Neuronal stem cell (in vitro differentiated cells): ENCODE data around the gene AJUBA. TPM values are rescaled to one million over a fixed set of nuclear protein-coding genes. Genes with fewer than 3 reads are reported as not detected.

ENCODE experiments used
- DNase-seq: peaks from one replicate; pipeline ENCODE4 v3.0.0-alpha.2; 2013; ENCODE audit warnings: low spot score
- H2AFZ ChIP-seq: one replicate; pipeline ENCODE4 v1.6.1; 2013; ENCODE audit warnings: mild to moderate bottlenecking, low read length, inconsistent platforms
- H2AK5ac ChIP-seq: 2 replicates; pipeline ENCODE4 v1.6.1; 2013; ENCODE audit warnings: low read depth, mild to moderate bottlenecking, inconsistent platforms, low read length, moderate library complexity, mixed read lengths
- H2BK120ac ChIP-seq: 2 replicates; pipeline ENCODE4 v1.6.1; 2013; ENCODE audit warnings: low read depth, mild to moderate bottlenecking, inconsistent platforms, low read length, moderate library complexity, mixed read lengths
- H2BK12ac ChIP-seq: one replicate; pipeline ENCODE4 v1.6.1; 2013; ENCODE audit warnings: low read length, inconsistent platforms
- H2BK15ac ChIP-seq: 2 replicates; pipeline ENCODE4 v1.6.1; 2013; ENCODE audit warnings: mild to moderate bottlenecking, low read length, inconsistent platforms, mixed read lengths
- H2BK5ac ChIP-seq: one replicate; pipeline ENCODE4 v1.6.1; 2013; ENCODE audit warnings: inconsistent platforms, mild to moderate bottlenecking, low read length, moderate library complexity
- H3K14ac ChIP-seq: one replicate; pipeline ENCODE4 v1.6.1; 2013; ENCODE audit warnings: low read length, inconsistent platforms
- H3K18ac ChIP-seq: 2 replicates; pipeline ENCODE4 v1.6.1; 2013; ENCODE audit warnings: low read length, inconsistent platforms
- H3K23ac ChIP-seq: 2 replicates; pipeline ENCODE4 v1.6.1; 2013; ENCODE audit warnings: low read depth, mild to moderate bottlenecking, mixed read lengths, low read length, inconsistent platforms; ENCODE audit not compliant: poor library complexity
- H3K27ac ChIP-seq: replicated peaks from 3 replicates; pipeline ENCODE4 v1.5.1; 2013; ENCODE audit warnings: low read length, inconsistent platforms
- H3K27me3 ChIP-seq, 3 experiments: 2 replicates each; pipeline ENCODE4 v1.6.1; 2013; ENCODE audit warnings: low read length in 3 of 3, mild to moderate bottlenecking in 2 of 3, inconsistent platforms in 1 of 3, low read depth in 1 of 3, mixed read lengths in 1 of 3, moderate library complexity in 1 of 3; ENCODE audit not compliant: control insufficient read depth in 3 of 3, insufficient read depth in 3 of 3
- H3K36me3 ChIP-seq, 2 donors: replicated peaks in 1 of 2; 2 replicates each; pipeline ENCODE4 v1.6.1; 2013; ENCODE audit warnings: low read length in 2 of 2; ENCODE audit not compliant: control insufficient read depth in 2 of 2, insufficient read depth in 2 of 2
- H3K4ac ChIP-seq: 2 replicates; pipeline ENCODE4 v1.6.1; 2013; ENCODE audit warnings: inconsistent platforms, mild to moderate bottlenecking, low read length, moderate library complexity
- H3K4me1 ChIP-seq, 2 donors: 1 replicate in 1 of 2; 2 replicates in 1 of 2; pipeline ENCODE4 v1.6.1; 2013; ENCODE audit warnings: low read length in 2 of 2, low read depth in 1 of 2; ENCODE audit not compliant: control insufficient read depth in 2 of 2, insufficient read depth in 1 of 2
- H3K4me2 ChIP-seq: one replicate; pipeline ENCODE4 v1.6.1; 2013; ENCODE audit warnings: mild to moderate bottlenecking, low read length, inconsistent platforms; ENCODE audit not compliant: insufficient read depth, poor library complexity, severe bottlenecking
- H3K4me3 ChIP-seq, 2 donors: 2 replicates each; pipeline ENCODE4 v1.5.1; 2013; ENCODE audit warnings: low read length in 2 of 2, mild to moderate bottlenecking in 2 of 2, inconsistent platforms in 1 of 2, moderate library complexity in 1 of 2
- H3K79me1 ChIP-seq: one replicate; pipeline ENCODE4 v1.6.1; 2013; ENCODE audit warnings: low read depth, mild to moderate bottlenecking, inconsistent platforms, low read length, moderate library complexity
- H3K9ac ChIP-seq: one replicate; pipeline ENCODE4 v1.6.1; 2013; ENCODE audit warnings: mild to moderate bottlenecking, low read depth, low read length, inconsistent platforms; ENCODE audit not compliant: poor library complexity
- H3K9me3 ChIP-seq, 2 donors: replicated peaks in 1 of 2; 2 replicates each; pipeline versions ENCODE3 to v1.6.1; 2013; ENCODE audit warnings: low read length in 2 of 2, mild to moderate bottlenecking in 2 of 2, inconsistent platforms in 1 of 2, low read depth in 1 of 2, mixed read lengths in 1 of 2, moderate library complexity in 1 of 2; ENCODE audit not compliant: control insufficient read depth in 2 of 2, insufficient read depth in 1 of 2
- H4K8ac ChIP-seq: one replicate; pipeline ENCODE4 v1.6.1; 2013; ENCODE audit warnings: low read depth, mild to moderate bottlenecking, inconsistent platforms, low read length, moderate library complexity
- H4K91ac ChIP-seq: one replicate; pipeline ENCODE4 v1.6.1; 2013; ENCODE audit warnings: low read length, low read depth, mild to moderate bottlenecking, inconsistent platforms; ENCODE audit not compliant: poor library complexity
- WGBS, 2 donors: extraction: QIAGEN DNeasy Blood & Tissue Kit; methylation state at CpG; one replicate each; pipeline ENCODE4 v1.1.7; 2013; ENCODE audit warnings: missing lambda C conversion rate in 2 of 2, mixed read lengths in 1 of 2; ENCODE audit not compliant: insufficient read length in 2 of 2, insufficient replicate concordance in 1 of 2; ENCODE audit errors: extremely low coverage in 2 of 2; 5-methylcytosine and 5-hydroxymethylcytosine counted together
- polyA plus RNA-seq, 2 experiments: library from polyadenylated mRNA; stranded (reverse); fragments of 200-250 nt; gene quantifications; one replicate each; pipeline ENCODE4 v1.2.3, GENCODE V29; 2013

The AJUBA gene
- 63.6 TPM for polyA plus RNA-seq (2013, experiment 1 of 2)
- polyA plus RNA-seq (2013, experiment 2 of 2) = 64.1 TPM

DNA sequence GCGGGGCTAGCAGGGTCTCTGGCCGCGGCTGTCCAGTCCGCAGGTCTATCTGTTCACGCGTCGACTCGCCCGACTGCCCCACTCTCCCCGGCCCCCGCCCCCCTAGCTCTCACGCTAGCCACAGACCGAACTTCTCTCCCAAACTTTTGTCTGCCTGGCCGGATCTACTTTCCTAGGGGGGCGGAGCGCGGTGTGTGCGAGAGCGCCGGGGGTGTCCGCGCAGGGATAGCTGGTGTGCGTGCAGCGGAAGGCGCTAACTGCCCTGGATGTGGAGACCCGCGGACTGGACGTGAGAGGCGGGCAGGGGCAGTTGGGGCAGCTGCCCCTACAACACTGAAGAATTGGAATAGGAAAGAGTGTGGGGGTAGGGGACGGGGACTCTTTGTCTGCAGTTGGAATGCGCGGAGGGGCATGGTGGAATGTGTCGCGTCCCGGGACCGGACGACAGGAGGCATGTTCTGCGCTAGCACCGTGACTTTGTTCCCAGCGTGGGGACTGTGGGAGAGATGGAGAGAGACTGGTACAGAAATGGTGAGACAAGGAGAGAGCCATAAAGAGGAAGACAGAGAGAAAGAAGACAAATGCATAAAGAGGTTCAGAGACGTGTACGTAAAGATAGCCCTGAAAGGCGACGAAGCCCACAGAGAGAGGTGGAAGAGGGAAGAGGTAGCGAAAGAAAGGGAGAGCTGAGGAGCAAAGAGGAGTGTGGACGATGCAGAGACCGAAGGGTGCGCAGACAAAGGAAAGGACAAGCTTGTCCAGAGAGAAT is at the start of gene AJUBA:
AJUBA (minus strand) TSS at position 75 of the 769 bp plus-strand sequence. CDS start 285 bp downstream, outside the sequence.
- Histone ChIP-seq H3K4me1 (peaks cover 15 to 24% of the 10 kb centered on the region in 2 donors), H3K27me3 (no peaks in the 10 kb centered on the region), H3K4ac (peak within 1 kb of the TSS; percentile 86), H3K9me3 (peaks cover 0 to 2% of the 10 kb centered on the region in 2 donors), H3K4me2 (peak within 1 kb of the TSS; percentile 69), H3K4me3 (peak within 1 kb of the TSS; percentile 77 to 93), H3K36me3 (peaks cover 9 to 36% of the 10 kb centered on the region in 2 donors), H2BK12ac (no peak within 1 kb of the TSS), H3K18ac (peak within 1 kb of the TSS; percentile 99), H4K8ac (no peak within 1 kb of the TSS), H2BK5ac (peak within 1 kb of the TSS; percentile 97), H3K27ac (peak within 1 kb of the TSS; percentile 94), H2BK15ac (peak within 1 kb of the TSS; percentile 34), H2AK5ac (peak within 1 kb of the TSS; percentile 93), H4K91ac (peak within 1 kb of the TSS; percentile 59), H3K9ac (peak within 1 kb of the TSS; percentile 98), H3K79me1 (peaks cover 12% of the 10 kb centered on the region), H3K14ac (peak within 1 kb of the TSS; percentile 91), H2BK120ac (peak within 1 kb of the TSS; percentile 89), H2AFZ (peak within 1 kb of the TSS; percentile 81), H3K23ac (peak within 1 kb of the TSS; percentile 70)
- peak; percentile 93 for DNase-seq
- no CpG with 5 or more reads among the region's 48 CpGs for WGBS, 2 donors

GRCh38 chr14:23030936-23031335 is 48.6 kb upstream of the AJUBA start:
- Histone ChIP-seq H3K9ac (no peak overlapping the region), H3K4ac (no peak overlapping the region), H2BK15ac (no peak overlapping the region), H3K4me1 (peaks cover 0 to 9% of the 10 kb centered on the region in 2 donors), H3K36me3 (peaks cover 19 to 63% of the 10 kb centered on the region in 2 donors), H3K4me3 (no peak overlapping the region), H3K9me3 (no peaks in the 10 kb centered on the region), H3K79me1 (peaks cover 4% of the 10 kb centered on the region), H3K23ac (no peak overlapping the region), H4K8ac (no peak overlapping the region), H2AK5ac (no peak overlapping the region), H2BK12ac (no peak overlapping the region), H4K91ac (no peak overlapping the region), H2BK120ac (no peak overlapping the region), H3K27me3 (no peaks in the 10 kb centered on the region), H2BK5ac (no peak overlapping the region), H3K18ac (no peak overlapping the region), H3K27ac (no peak overlapping the region), H2AFZ (no peak overlapping the region), H3K14ac (no peak overlapping the region), H3K4me2 (no peak overlapping the region)
- DNase-seq = no peak
- WGBS, 2 donors = no CpG with 5 or more reads among the region's 4 CpGs

DNA sequence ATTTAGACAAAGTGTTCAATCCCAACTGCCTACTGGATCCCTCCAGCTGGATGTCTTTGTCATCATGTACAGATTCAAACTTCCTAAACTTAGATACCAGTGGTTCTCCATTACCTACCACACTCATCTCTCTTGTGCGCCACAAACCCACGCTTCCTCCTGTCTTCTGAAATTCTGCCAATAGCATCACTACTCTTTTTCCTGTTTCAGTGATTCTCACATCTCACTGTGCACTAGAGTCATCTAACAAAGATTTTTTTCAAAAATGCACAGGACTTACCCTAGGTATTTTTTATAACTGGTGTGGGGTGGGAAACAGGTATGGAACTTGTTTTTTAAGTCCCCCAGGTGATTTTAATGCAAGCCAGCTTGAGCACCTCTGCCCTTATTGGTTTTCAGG is 46.4 kb upstream of the AJUBA start:
- no peaks in the 10 kb centered on the region for H3K27me3 ChIP-seq
- no peak overlapping the region for H3K14ac ChIP-seq
- H3K4me2 ChIP-seq = no peak overlapping the region
- peaks cover 2 to 15% of the 10 kb centered on the region in 2 donors for H3K4me1 ChIP-seq
- H3K36me3 ChIP-seq = peaks cover 29 to 83% of the 10 kb centered on the region in 2 donors
- H2AK5ac ChIP-seq = no peak overlapping the region
- H2BK5ac ChIP-seq = no peak overlapping the region
- no peak overlapping the region for H4K91ac ChIP-seq
- H3K9ac ChIP-seq = no peak overlapping the region
- H2BK12ac ChIP-seq = no peak overlapping the region
- no peak overlapping the region for H3K4me3 ChIP-seq
- H3K79me1 ChIP-seq = peaks cover 4% of the 10 kb centered on the region
- H2AFZ ChIP-seq = no peak overlapping the region
- no peak overlapping the region for H3K23ac ChIP-seq
- no peak overlapping the region for H3K18ac ChIP-seq
- no peak for DNase-seq
- H2BK15ac ChIP-seq = no peak overlapping the region
- H3K27ac ChIP-seq = no peak overlapping the region
- H3K4ac ChIP-seq = no peak overlapping the region
- WGBS, 2 donors = no CpG with 5 or more reads among the region's 2 CpGs
- H2BK120ac ChIP-seq = no peak overlapping the region
- H4K8ac ChIP-seq = no peak overlapping the region
- no peaks in the 10 kb centered on the region for H3K9me3 ChIP-seq

DNA sequence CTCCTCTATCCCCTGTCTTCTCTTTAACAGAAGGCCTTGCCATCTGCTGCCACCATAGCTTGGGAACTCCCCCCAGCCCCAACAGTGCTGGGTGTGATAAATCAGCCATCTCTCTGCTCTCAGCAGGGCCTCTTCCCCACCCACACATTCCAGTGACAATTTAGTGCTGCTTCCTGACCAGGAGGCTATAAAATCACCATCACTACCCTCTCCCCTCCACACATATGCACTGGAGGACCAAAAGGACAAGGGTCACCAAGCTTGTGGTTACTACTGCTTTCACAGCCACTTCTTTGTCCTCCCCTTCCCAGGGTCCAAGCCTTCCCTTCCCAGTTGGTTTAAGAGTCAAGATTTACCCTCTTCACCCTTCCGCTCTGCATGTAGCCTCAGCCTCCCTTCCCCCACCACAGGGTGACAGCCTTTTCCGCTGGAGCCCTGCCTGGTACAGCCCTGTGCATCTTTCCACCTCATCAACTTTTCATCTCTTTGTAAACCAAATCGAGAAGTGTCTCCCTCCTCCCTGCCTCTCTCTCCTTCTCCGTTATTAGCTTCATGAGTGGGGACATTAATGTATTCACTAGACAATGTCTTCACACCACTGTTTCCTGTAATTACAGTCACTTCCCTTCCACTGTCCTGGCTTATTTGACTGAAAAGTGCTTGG is 42.9 kb upstream of the AJUBA start:
- Histone ChIP-seq H3K4me3 (no peak overlapping the region), H3K4ac (no peak overlapping the region), H2AFZ (no peak overlapping the region), H3K79me1 (no peaks in the 10 kb centered on the region), H4K8ac (no peak overlapping the region), H3K27me3 (no peaks in the 10 kb centered on the region), H3K23ac (no peak overlapping the region), H3K18ac (no peak overlapping the region), H3K9me3 (no peaks in the 10 kb centered on the region), H2BK15ac (no peak overlapping the region), H2BK12ac (no peak overlapping the region), H3K4me2 (no peak overlapping the region), H3K9ac (peak overlapping the region; percentile 24), H3K14ac (no peak overlapping the region), H3K27ac (no peak overlapping the region), H3K4me1 (peaks cover 2 to 13% of the 10 kb centered on the region in 2 donors), H2BK120ac (no peak overlapping the region), H2AK5ac (no peak overlapping the region), H2BK5ac (no peak overlapping the region), H4K91ac (no peak overlapping the region), H3K36me3 (peaks cover 16 to 56% of the 10 kb centered on the region in 2 donors)
- WGBS, 2 donors = no CpG with 5 or more reads among the region's 4 CpGs
- DNase-seq = no peak
